HEK293T (cell line): ENCODE data around the gene NEK8.
"Not testable (repeated sequence)": the region's sequence is repeated elsewhere in the genome, so short reads cannot be mapped to it uniquely, and the experiment has no call there.

Experiments
- CTCF ChIA-PET: fragments of 350-600 bp; formaldehyde crosslinking; extraction: SDS; loops from one replicate; lab custom pipeline; 2021; ENCODE audit warnings: antibody characterized with exemption, inconsistent platforms; lab: Yijun Ruan, JAX
- POLR2A ChIA-PET: fragments of 350-600 bp; formaldehyde crosslinking; extraction: SDS; loops from one replicate; lab custom pipeline; 2020; ENCODE audit warnings: antibody characterized with exemption, inconsistent platforms; lab: Yijun Ruan, JAX
- DNase-seq: peaks from one replicate; pipeline ENCODE4 v3.0.0; 2012; ENCODE audit warnings: mixed read lengths; ENCODE audit errors: extremely low spot score
- ARNT ChIP-seq: fragments of 450-650 bp; IDR thresholded peaks from 2 replicates; pipeline ENCODE4 v1.6.1; 2017; ENCODE audit warnings: mild to moderate bottlenecking
- BHLHE40 ChIP-seq: fragments of 450-650 bp; IDR thresholded peaks from 2 replicates; pipeline ENCODE4 v1.6.1; 2016; ENCODE audit warnings: mild to moderate bottlenecking, moderate library complexity, borderline replicate concordance
- CTBP1 ChIP-seq: fragments of 450-650 bp; IDR thresholded peaks from 2 replicates; pipeline ENCODE4 v1.6.1; 2016; ENCODE audit warnings: borderline replicate concordance
- ELF4 ChIP-seq: fragments of 450-650 bp; IDR thresholded peaks from 2 replicates; pipeline ENCODE4 v1.6.1; 2017; ENCODE audit warnings: antibody characterized with exemption
- FOXA1 ChIP-seq: fragments of 450-650 bp; IDR thresholded peaks from 2 replicates; pipeline ENCODE4 v1.6.1; 2016; ENCODE audit warnings: mild to moderate bottlenecking
- FOXK2 ChIP-seq: fragments of 450-650 bp; IDR thresholded peaks from 2 replicates; pipeline ENCODE4 v1.6.1; 2016; ENCODE audit warnings: mild to moderate bottlenecking
- FOXM1 ChIP-seq: fragments of 450-650 bp; IDR thresholded peaks from 2 replicates; pipeline ENCODE4 v1.6.1; 2017; ENCODE audit warnings: mild to moderate bottlenecking, borderline replicate concordance
- HDGF ChIP-seq: fragments of 450-650 bp; IDR thresholded peaks from 2 replicates; pipeline ENCODE4 v1.6.1; 2017; ENCODE audit warnings: antibody characterized with exemption, borderline replicate concordance
- L3MBTL2 ChIP-seq: fragments of 450-650 bp; conservative IDR thresholded peaks from 2 replicates; pipeline ENCODE4 v1.6.1; 2016; ENCODE audit warnings: mild to moderate bottlenecking
- LEF1 ChIP-seq: fragments of 450-650 bp; IDR thresholded peaks from 2 replicates; pipeline ENCODE4 v1.6.1; 2017; ENCODE audit warnings: mild to moderate bottlenecking, borderline replicate concordance
- NFRKB ChIP-seq: fragments of 450-650 bp; IDR thresholded peaks from 2 replicates; pipeline ENCODE4 v1.6.1; 2016; ENCODE audit warnings: mild to moderate bottlenecking, moderate library complexity
- SP1 ChIP-seq: fragments of 450-650 bp; IDR thresholded peaks from 2 replicates; pipeline ENCODE4 v1.6.1; 2017
- SUZ12 ChIP-seq: fragments of 450-650 bp; IDR thresholded peaks from 2 replicates; pipeline ENCODE4 v1.6.1; 2016; ENCODE audit warnings: mild to moderate bottlenecking
- TARDBP ChIP-seq: fragments of 450-650 bp; IDR thresholded peaks from 2 replicates; pipeline ENCODE4 v1.6.1; 2016
- ZNF384 ChIP-seq: fragments of 450-650 bp; IDR thresholded peaks from 2 replicates; pipeline ENCODE4 v1.6.1; 2016
- TF ChIP-seq, protein P1 (sequence below): fragments of 450-650 bp; IDR thresholded peaks from 2 replicates; pipeline ENCODE4 v1.6.1; 2016

NEK8 gene

DNA sequence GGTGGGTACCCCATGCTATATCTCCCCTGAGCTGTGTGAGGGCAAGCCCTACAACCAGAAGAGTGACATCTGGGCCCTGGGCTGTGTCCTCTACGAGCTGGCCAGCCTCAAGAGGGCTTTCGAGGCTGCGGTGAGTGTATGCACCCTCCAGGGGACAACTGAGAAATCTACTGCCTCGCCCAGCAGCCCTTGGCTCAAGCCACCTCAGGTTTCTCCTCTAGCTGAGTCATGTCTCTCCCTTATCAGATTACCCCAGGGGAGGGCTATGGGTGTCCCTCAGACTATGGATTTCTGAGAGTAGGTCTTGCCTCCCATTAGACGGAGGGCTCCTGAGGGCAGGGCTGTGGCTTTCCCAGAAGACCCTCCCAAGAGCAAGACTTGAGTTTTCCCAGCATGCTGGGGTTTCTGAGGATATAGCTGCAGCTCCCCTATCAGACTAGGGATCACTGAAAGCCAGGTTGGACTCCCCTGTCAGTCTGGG lies 6.7 kb downstream of the NEK8 start:
- no peak for DNase-seq
- POLR2A ChIA-PET: interaction anchor here (1.2 to 2.2 kb wide), 4 partner anchors 8 to 16 kb away, joined by 3 to 11 read pairs (median 4); partner anchors contain the start of genes RPL23A, TLCD1 and TRAF4

GRCh38 chr17:28735913-28736769 lies 7.6 kb downstream of the NEK8 start:
- ChIA-PET POLR2A (interaction anchor here (1.2 to 2.2 kb wide), 4 partner anchors 7 to 16 kb away, joined by 3 to 11 read pairs (median 4); partner anchors contain the start of genes RPL23A, TLCD1 and TRAF4), CTCF (interaction anchor here (1.3 kb wide), 1 partner anchor 9 kb away, joined by 8 read pairs; the partner anchor contains the start of gene TLCD1)
- not testable (repeated sequence) for DNase-seq

More for the DNA sequence above, 6.7 kb downstream of the NEK8 start:
- CTCF ChIA-PET: interaction anchor here (1.3 kb wide), 1 partner anchor 9 kb away, joined by 8 read pairs; the partner anchor contains the start of gene TLCD1
- TF ChIP-seq ZNF384 (no peak), ARNT (no peak), TARDBP (no peak), FOXK2 (no peak), ELF4 (no peak), SUZ12 (no peak), FOXA1 (no peak), BHLHE40 (no peak), HDGF (no peak), L3MBTL2 (no peak), NFRKB (no peak), SP1 (no peak), CTBP1 (no peak), LEF1 (no peak), FOXM1 (no peak)
- TF ChIP-seq, protein P1, sequence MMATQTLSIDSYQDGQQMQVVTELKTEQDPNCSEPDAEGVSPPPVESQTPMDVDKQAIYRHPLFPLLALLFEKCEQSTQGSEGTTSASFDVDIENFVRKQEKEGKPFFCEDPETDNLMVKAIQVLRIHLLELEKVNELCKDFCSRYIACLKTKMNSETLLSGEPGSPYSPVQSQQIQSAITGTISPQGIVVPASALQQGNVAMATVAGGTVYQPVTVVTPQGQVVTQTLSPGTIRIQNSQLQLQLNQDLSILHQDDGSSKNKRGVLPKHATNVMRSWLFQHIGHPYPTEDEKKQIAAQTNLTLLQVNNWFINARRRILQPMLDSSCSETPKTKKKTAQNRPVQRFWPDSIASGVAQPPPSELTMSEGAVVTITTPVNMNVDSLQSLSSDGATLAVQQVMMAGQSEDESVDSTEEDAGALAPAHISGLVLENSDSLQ: no peak

DNA sequence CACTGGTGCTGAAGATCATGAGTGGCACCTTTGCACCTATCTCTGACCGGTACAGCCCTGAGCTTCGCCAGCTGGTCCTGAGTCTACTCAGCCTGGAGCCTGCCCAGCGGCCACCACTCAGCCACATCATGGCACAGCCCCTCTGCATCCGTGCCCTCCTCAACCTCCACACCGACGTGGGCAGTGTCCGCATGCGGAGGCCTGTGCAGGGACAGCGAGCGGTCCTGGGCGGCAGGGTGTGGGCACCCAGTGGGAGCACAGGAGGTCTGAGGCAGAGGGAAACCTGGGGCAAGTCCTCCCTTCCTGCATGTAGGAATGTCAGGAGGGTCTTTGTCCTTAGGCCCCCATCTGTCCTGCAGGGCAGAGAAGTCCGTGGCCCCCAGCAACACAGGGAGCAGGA lies 8.7 kb downstream of the NEK8 start:
- no peak for DNase-seq
- TF ChIP-seq L3MBTL2: no peak
- no peak for TF ChIP-seq CTBP1
- no peak for TF ChIP-seq HDGF
- TF ChIP-seq FOXA1: no peak
- no peak for TF ChIP-seq NFRKB
- no peak for TF ChIP-seq FOXK2
- no peak for TF ChIP-seq TARDBP
- ChIA-PET POLR2A (no interaction called here), CTCF (no interaction called here)

GRCh38 chr17:28737770-28738679 lies 9.4 kb downstream of the NEK8 start:
- no peak for DNase-seq
- ChIA-PET POLR2A (interaction anchor here (1.2 kb wide), 1 partner anchor 10 kb away, joined by 4 read pairs; no protein-coding TSS in a partner anchor), CTCF (no interaction called here)
- TF ChIP-seq CTBP1 (no peak), LEF1 (no peak), L3MBTL2 (no peak)
- TF ChIP-seq, protein P1: no peak

DNA sequence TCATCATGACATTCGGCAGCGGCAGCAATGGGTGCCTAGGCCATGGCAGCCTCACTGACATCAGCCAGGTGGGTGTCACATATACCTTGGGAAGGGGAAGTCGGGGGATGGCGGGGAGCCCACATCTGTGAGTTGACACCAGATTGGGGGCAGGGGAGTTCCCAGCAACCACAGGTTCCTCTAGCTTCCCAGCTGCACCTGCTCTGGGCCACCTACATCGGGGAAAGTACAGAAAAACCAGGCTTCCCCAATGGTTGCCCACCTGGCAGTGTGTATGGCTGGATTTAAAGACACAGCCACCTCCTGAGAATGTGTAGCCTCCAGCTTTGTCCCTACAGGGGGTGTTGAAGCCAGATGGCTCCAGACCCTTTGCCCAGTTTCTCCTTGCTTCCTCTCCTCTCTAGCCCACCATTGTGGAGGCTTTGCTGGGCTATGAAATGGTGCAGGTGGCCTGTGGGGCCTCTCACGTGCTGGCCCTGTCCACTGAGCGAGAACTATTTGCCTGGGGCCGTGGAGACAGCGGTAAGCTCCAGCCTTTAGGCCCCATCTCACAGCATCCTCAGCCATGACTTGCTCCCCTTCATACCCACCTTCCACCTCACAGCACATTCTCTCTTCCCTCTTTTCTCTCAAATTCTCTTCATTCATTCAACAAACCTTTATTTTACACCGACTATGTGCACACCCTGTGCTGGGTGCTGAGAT lies 10.2 kb downstream of the NEK8 start:
- ChIA-PET CTCF (no interaction called here), POLR2A (interaction anchor here (1.2 kb wide), 1 partner anchor 11 kb away, joined by 4 read pairs; no protein-coding TSS in a partner anchor)
- no peak for DNase-seq
- TF ChIP-seq LEF1: no peak
- TF ChIP-seq SUZ12: no peak
- TF ChIP-seq FOXA1: no peak
- no peak for TF ChIP-seq BHLHE40
- TF ChIP-seq HDGF: no peak
- no peak for TF ChIP-seq L3MBTL2
- no peak for TF ChIP-seq SP1
- no peak for TF ChIP-seq NFRKB
